ENCODE results near the gene ZNF628.

ZNF628 gene

GRCh38 chr19:55481148-55481793, 4.9 kb downstream of the ZNF628 start:
- CTCF ChIA-PET, result no interaction called here
- TF ChIP-seq FOXA1 (IDR thresholded peaks at IDR 0.05) (no peak), LEF1 (IDR thresholded peaks at IDR 0.05; ENCODE audit: borderline replicate concordance) (no peak), FOXM1 (IDR thresholded peaks at IDR 0.05; ENCODE audit: borderline replicate concordance) (no peak), ZNF384 (IDR thresholded peaks at IDR 0.05) (no peak), SUZ12 (IDR thresholded peaks at IDR 0.05) (no peak), BHLHE40 (IDR thresholded peaks at IDR 0.05; ENCODE audit: borderline replicate concordance) (no peak)
- POLR2A ChIA-PET, result no interaction called here
- DNase-seq (ENCODE audit: extremely low spot score), result no peak

GRCh38 chr19:55481794-55482155, 5.4 kb downstream of the ZNF628 start:
- CTCF ChIA-PET, result no interaction called here

GRCh38 chr19:55482156-55482961, 5.9 kb downstream of the ZNF628 start:
- CTCF ChIA-PET, result no interaction called here
- TF ChIP-seq TARDBP (IDR thresholded peaks at IDR 0.05) (no peak), NFRKB (IDR thresholded peaks at IDR 0.05) (no peak), L3MBTL2 (conservative IDR thresholded peaks at IDR 0.05) (no peak), CTBP1 (IDR thresholded peaks at IDR 0.05; ENCODE audit: borderline replicate concordance) (no peak), FOXK2 (IDR thresholded peaks at IDR 0.05) (no peak), PKNOX1 (IDR thresholded peaks at IDR 0.05) (no peak), ELF4 (IDR thresholded peaks at IDR 0.05) (no peak), SP1 (IDR thresholded peaks at IDR 0.05) (no peak), HDGF (IDR thresholded peaks at IDR 0.05; ENCODE audit: borderline replicate concordance) (no peak), LEF1 (IDR thresholded peaks at IDR 0.05; ENCODE audit: borderline replicate concordance) (no peak), FOXA1 (IDR thresholded peaks at IDR 0.05) (no peak), ARNT (IDR thresholded peaks at IDR 0.05) (no peak), FOXM1 (IDR thresholded peaks at IDR 0.05; ENCODE audit: borderline replicate concordance) (no peak), ZNF384 (IDR thresholded peaks at IDR 0.05) (no peak), BHLHE40 (IDR thresholded peaks at IDR 0.05; ENCODE audit: borderline replicate concordance) (no peak), SUZ12 (IDR thresholded peaks at IDR 0.05) (no peak)
- POLR2A ChIA-PET, result interaction anchor here (0.8 kb wide), 1 partner anchor 29 kb away, joined by 3 read pairs; no protein-coding TSS in a partner anchor
- DNase-seq (ENCODE audit: extremely low spot score), result no peak

More at GRCh38 chr19:55481794-55482155, 5.4 kb downstream of the ZNF628 start:
- DNase-seq (ENCODE audit: extremely low spot score), result no peak
- TF ChIP-seq SUZ12 (IDR thresholded peaks at IDR 0.05), result no peak
- no peak for TF ChIP-seq CTBP1 (IDR thresholded peaks at IDR 0.05; ENCODE audit: borderline replicate concordance)
- no peak for TF ChIP-seq TARDBP (IDR thresholded peaks at IDR 0.05)
- no peak for TF ChIP-seq ELF4 (IDR thresholded peaks at IDR 0.05)
- no peak for TF ChIP-seq ARNT (IDR thresholded peaks at IDR 0.05)
- TF ChIP-seq SP1 (IDR thresholded peaks at IDR 0.05), result no peak
- no peak for TF ChIP-seq FOXK2 (IDR thresholded peaks at IDR 0.05)
- no peak for TF ChIP-seq LEF1 (IDR thresholded peaks at IDR 0.05; ENCODE audit: borderline replicate concordance)
- no peak for TF ChIP-seq PKNOX1 (IDR thresholded peaks at IDR 0.05)
- no peak for TF ChIP-seq ZNF384 (IDR thresholded peaks at IDR 0.05)
- no peak for TF ChIP-seq NFRKB (IDR thresholded peaks at IDR 0.05)
- no peak for TF ChIP-seq FOXM1 (IDR thresholded peaks at IDR 0.05; ENCODE audit: borderline replicate concordance)
- POLR2A ChIA-PET, result no interaction called here

- no peak for DNase-seq (ENCODE audit: extremely low spot score)
- POLR2A ChIA-PET, result interaction anchor here (0.8 kb wide), 1 partner anchor 29 kb away, joined by 3 read pairs; no protein-coding TSS in a partner anchor
Observed at GRCh38 chr19:55482967-55483705, 6.7 kb downstream of the ZNF628 start.

More at GRCh38 chr19:55482967-55483705, 6.7 kb downstream of the ZNF628 start:
- CTCF ChIA-PET, result no interaction called here
- no peak for TF ChIP-seq TARDBP (IDR thresholded peaks at IDR 0.05)
- no peak for TF ChIP-seq CTBP1 (IDR thresholded peaks at IDR 0.05; ENCODE audit: borderline replicate concordance)
- TF ChIP-seq BHLHE40 (IDR thresholded peaks at IDR 0.05; ENCODE audit: borderline replicate concordance), result no peak
- no peak for TF ChIP-seq FOXA1 (IDR thresholded peaks at IDR 0.05)
- TF ChIP-seq PKNOX1 (IDR thresholded peaks at IDR 0.05), result no peak
- no peak for TF ChIP-seq L3MBTL2 (conservative IDR thresholded peaks at IDR 0.05)
- TF ChIP-seq FOXK2 (IDR thresholded peaks at IDR 0.05), result no peak
- TF ChIP-seq LEF1 (IDR thresholded peaks at IDR 0.05; ENCODE audit: borderline replicate concordance), result no peak
- TF ChIP-seq NFRKB (IDR thresholded peaks at IDR 0.05), result no peak

Measured in HEK293T (cell line).